Neuronal stem cell (in vitro differentiated cells): ENCODE data around the gene MAG.

ENCODE experiments used
- DNase-seq: peaks from one replicate; pipeline ENCODE4 v3.0.0-alpha.2; 2013; ENCODE audit warnings: low spot score
- H2AFZ ChIP-seq: one replicate; pipeline ENCODE4 v1.6.1; 2013; ENCODE audit warnings: mild to moderate bottlenecking, low read length, inconsistent platforms
- H2AK5ac ChIP-seq: 2 replicates; pipeline ENCODE4 v1.6.1; 2013; ENCODE audit warnings: low read depth, mild to moderate bottlenecking, inconsistent platforms, low read length, moderate library complexity, mixed read lengths
- H2BK120ac ChIP-seq: 2 replicates; pipeline ENCODE4 v1.6.1; 2013; ENCODE audit warnings: low read depth, mild to moderate bottlenecking, inconsistent platforms, low read length, moderate library complexity, mixed read lengths
- H2BK12ac ChIP-seq: one replicate; pipeline ENCODE4 v1.6.1; 2013; ENCODE audit warnings: low read length, inconsistent platforms
- H2BK15ac ChIP-seq: 2 replicates; pipeline ENCODE4 v1.6.1; 2013; ENCODE audit warnings: mild to moderate bottlenecking, low read length, inconsistent platforms, mixed read lengths
- H2BK5ac ChIP-seq: one replicate; pipeline ENCODE4 v1.6.1; 2013; ENCODE audit warnings: inconsistent platforms, mild to moderate bottlenecking, low read length, moderate library complexity
- H3K14ac ChIP-seq: one replicate; pipeline ENCODE4 v1.6.1; 2013; ENCODE audit warnings: low read length, inconsistent platforms
- H3K18ac ChIP-seq: 2 replicates; pipeline ENCODE4 v1.6.1; 2013; ENCODE audit warnings: low read length, inconsistent platforms
- H3K23ac ChIP-seq: 2 replicates; pipeline ENCODE4 v1.6.1; 2013; ENCODE audit warnings: low read depth, mild to moderate bottlenecking, mixed read lengths, low read length, inconsistent platforms; ENCODE audit not compliant: poor library complexity
- H3K27ac ChIP-seq: replicated peaks from 3 replicates; pipeline ENCODE4 v1.5.1; 2013; ENCODE audit warnings: low read length, inconsistent platforms
- H3K27me3 ChIP-seq, 3 experiments: 2 replicates each; pipeline ENCODE4 v1.6.1; 2013; ENCODE audit warnings: low read length in 3 of 3, mild to moderate bottlenecking in 2 of 3, inconsistent platforms in 1 of 3, low read depth in 1 of 3, mixed read lengths in 1 of 3, moderate library complexity in 1 of 3; ENCODE audit not compliant: control insufficient read depth in 3 of 3, insufficient read depth in 3 of 3
- H3K36me3 ChIP-seq, 2 donors: replicated peaks in 1 of 2; 2 replicates each; pipeline ENCODE4 v1.6.1; 2013; ENCODE audit warnings: low read length in 2 of 2; ENCODE audit not compliant: control insufficient read depth in 2 of 2, insufficient read depth in 2 of 2
- H3K4ac ChIP-seq: 2 replicates; pipeline ENCODE4 v1.6.1; 2013; ENCODE audit warnings: inconsistent platforms, mild to moderate bottlenecking, low read length, moderate library complexity
- H3K4me1 ChIP-seq, 2 donors: 1 replicate in 1 of 2; 2 replicates in 1 of 2; pipeline ENCODE4 v1.6.1; 2013; ENCODE audit warnings: low read length in 2 of 2, low read depth in 1 of 2; ENCODE audit not compliant: control insufficient read depth in 2 of 2, insufficient read depth in 1 of 2
- H3K4me2 ChIP-seq: one replicate; pipeline ENCODE4 v1.6.1; 2013; ENCODE audit warnings: mild to moderate bottlenecking, low read length, inconsistent platforms; ENCODE audit not compliant: insufficient read depth, poor library complexity, severe bottlenecking
- H3K4me3 ChIP-seq, 2 donors: 2 replicates each; pipeline ENCODE4 v1.5.1; 2013; ENCODE audit warnings: low read length in 2 of 2, mild to moderate bottlenecking in 2 of 2, inconsistent platforms in 1 of 2, moderate library complexity in 1 of 2
- H3K79me1 ChIP-seq: one replicate; pipeline ENCODE4 v1.6.1; 2013; ENCODE audit warnings: low read depth, mild to moderate bottlenecking, inconsistent platforms, low read length, moderate library complexity
- H3K9ac ChIP-seq: one replicate; pipeline ENCODE4 v1.6.1; 2013; ENCODE audit warnings: mild to moderate bottlenecking, low read depth, low read length, inconsistent platforms; ENCODE audit not compliant: poor library complexity
- H3K9me3 ChIP-seq, 2 donors: replicated peaks in 1 of 2; 2 replicates each; pipeline versions ENCODE3 to v1.6.1; 2013; ENCODE audit warnings: low read length in 2 of 2, mild to moderate bottlenecking in 2 of 2, inconsistent platforms in 1 of 2, low read depth in 1 of 2, mixed read lengths in 1 of 2, moderate library complexity in 1 of 2; ENCODE audit not compliant: control insufficient read depth in 2 of 2, insufficient read depth in 1 of 2
- H4K8ac ChIP-seq: one replicate; pipeline ENCODE4 v1.6.1; 2013; ENCODE audit warnings: low read depth, mild to moderate bottlenecking, inconsistent platforms, low read length, moderate library complexity
- H4K91ac ChIP-seq: one replicate; pipeline ENCODE4 v1.6.1; 2013; ENCODE audit warnings: low read length, low read depth, mild to moderate bottlenecking, inconsistent platforms; ENCODE audit not compliant: poor library complexity
- WGBS, 2 donors: extraction: QIAGEN DNeasy Blood & Tissue Kit; methylation state at CpG; one replicate each; pipeline ENCODE4 v1.1.7; 2013; ENCODE audit warnings: missing lambda C conversion rate in 2 of 2, mixed read lengths in 1 of 2; ENCODE audit not compliant: insufficient read length in 2 of 2, insufficient replicate concordance in 1 of 2; ENCODE audit errors: extremely low coverage in 2 of 2; 5-methylcytosine and 5-hydroxymethylcytosine counted together

MAG gene

GRCh38 chr19:35287713-35288112 lies 4.2 kb upstream of the MAG start:
- no CpG with 5 or more reads among the region's 10 CpGs for WGBS, 2 donors

DNA sequence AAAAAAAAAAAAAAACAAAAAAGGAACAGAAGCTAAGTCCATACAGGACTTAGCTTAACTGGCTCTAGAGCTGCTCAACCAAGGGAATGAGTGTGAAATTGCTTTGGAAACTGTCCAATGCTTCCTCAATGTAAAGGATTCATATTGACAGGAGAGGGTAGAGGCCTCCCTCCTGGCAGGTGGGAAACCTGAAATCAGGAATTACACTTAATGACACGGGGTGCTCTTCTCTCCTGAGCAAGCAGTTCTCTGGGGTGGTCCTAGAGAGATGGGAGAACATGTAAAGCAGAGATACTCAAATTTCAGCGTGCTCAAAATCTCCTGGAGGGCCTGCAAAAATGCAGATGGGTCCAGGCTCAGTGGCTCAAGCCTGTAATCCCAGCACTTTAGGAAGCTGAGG lies 3.6 kb upstream of the MAG start:
- peaks cover 0 to 16% of the 10 kb centered on the region in 2 donors for H3K4me1 ChIP-seq
- peaks cover 0 to 25% (median 0%) of the 10 kb centered on the region in 3 experiments for H3K27me3 ChIP-seq
- no peak overlapping the region for H4K8ac ChIP-seq
- H3K4me2 ChIP-seq, result no peak overlapping the region
- no peak overlapping the region for H3K4me3 ChIP-seq
- H3K4ac ChIP-seq, result no peak overlapping the region
- DNase-seq, result no peak
- no peak overlapping the region for H2AK5ac ChIP-seq
- no peak overlapping the region for H3K9ac ChIP-seq
- H3K9me3 ChIP-seq, result no peaks in the 10 kb centered on the region
- H3K27ac ChIP-seq, result no peak overlapping the region
- no CpG with 5 or more reads among the region's 2 CpGs for WGBS, 2 donors
- H2BK15ac ChIP-seq, result no peak overlapping the region
- no peak overlapping the region for H2BK5ac ChIP-seq
- H2BK120ac ChIP-seq, result no peak overlapping the region
- no peak overlapping the region for H2BK12ac ChIP-seq
- no peak overlapping the region for H3K18ac ChIP-seq
- no peak overlapping the region for H3K23ac ChIP-seq
- H4K91ac ChIP-seq, result no peak overlapping the region
- no peaks in the 10 kb centered on the region for H3K36me3 ChIP-seq
- H3K14ac ChIP-seq, result no peak overlapping the region
- H3K79me1 ChIP-seq, result no peaks in the 10 kb centered on the region
- H2AFZ ChIP-seq, result no peak overlapping the region

More at GRCh38 chr19:35287713-35288112, 4.2 kb upstream of the MAG start:
- no peaks in the 10 kb centered on the region for H3K9me3 ChIP-seq
- H3K4me2 ChIP-seq, result no peak overlapping the region
- no peak overlapping the region for H4K8ac ChIP-seq
- H3K14ac ChIP-seq, result no peak overlapping the region
- H2BK120ac ChIP-seq, result no peak overlapping the region
- no peak for DNase-seq
- no peak overlapping the region for H4K91ac ChIP-seq
- H2AK5ac ChIP-seq, result no peak overlapping the region
- no peak overlapping the region for H2AFZ ChIP-seq
- no peak overlapping the region for H2BK5ac ChIP-seq
- no peak overlapping the region for H3K9ac ChIP-seq
- H3K4me3 ChIP-seq, result no peak overlapping the region
- no peak overlapping the region for H3K4ac ChIP-seq
- no peak overlapping the region for H3K23ac ChIP-seq
- H3K4me1 ChIP-seq, result peaks cover 0 to 12% of the 10 kb centered on the region in 2 donors
- no peak overlapping the region for H2BK15ac ChIP-seq
- H3K18ac ChIP-seq, result no peak overlapping the region
- no peaks in the 10 kb centered on the region for H3K36me3 ChIP-seq
- no peaks in the 10 kb centered on the region for H3K79me1 ChIP-seq
- no peak overlapping the region for H2BK12ac ChIP-seq
- no peak overlapping the region for H3K27ac ChIP-seq
- H3K27me3 ChIP-seq, result peaks cover 0 to 21% (median 0%) of the 10 kb centered on the region in 3 experiments

DNA sequence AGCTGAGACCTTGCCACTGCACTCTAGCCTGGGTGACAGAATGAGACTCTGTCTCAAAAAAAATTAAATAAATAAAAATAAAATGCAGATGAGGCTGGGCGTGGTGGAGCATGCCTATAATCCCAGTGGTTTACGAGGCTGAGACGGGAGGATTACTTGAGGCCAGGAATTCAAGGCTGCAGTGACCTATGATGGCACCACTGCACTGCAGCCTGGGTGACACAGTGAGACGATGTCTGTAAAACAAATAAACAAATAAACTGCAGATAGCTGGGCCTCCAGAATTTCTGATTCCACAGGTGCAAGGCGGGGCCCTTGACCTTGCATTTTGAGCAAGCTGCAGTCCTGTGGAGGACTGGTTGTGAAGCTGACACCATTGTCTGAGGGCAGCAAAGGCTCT lies 3.1 kb upstream of the MAG start:
- Histone ChIP-seq H2BK120ac (no peak overlapping the region), H2AFZ (no peak overlapping the region), H3K23ac (no peak overlapping the region), H2AK5ac (no peak overlapping the region), H3K4me3 (no peak overlapping the region), H3K36me3 (no peaks in the 10 kb centered on the region), H3K14ac (no peak overlapping the region), H4K91ac (no peak overlapping the region), H3K4ac (no peak overlapping the region), H3K9me3 (no peaks in the 10 kb centered on the region), H3K79me1 (no peaks in the 10 kb centered on the region), H3K4me2 (no peak overlapping the region), H3K18ac (no peak overlapping the region), H2BK5ac (no peak overlapping the region), H4K8ac (no peak overlapping the region), H3K4me1 (peaks cover 0 to 22% of the 10 kb centered on the region in 2 donors), H3K27ac (no peak overlapping the region), H2BK15ac (no peak overlapping the region), H3K27me3 (peaks cover 0 to 26% (median 0%) of the 10 kb centered on the region in 3 experiments), H2BK12ac (no peak overlapping the region), H3K9ac (no peak overlapping the region)
- WGBS, 2 donors, result no CpG with 5 or more reads among the region's 5 CpGs
- no peak for DNase-seq

DNA sequence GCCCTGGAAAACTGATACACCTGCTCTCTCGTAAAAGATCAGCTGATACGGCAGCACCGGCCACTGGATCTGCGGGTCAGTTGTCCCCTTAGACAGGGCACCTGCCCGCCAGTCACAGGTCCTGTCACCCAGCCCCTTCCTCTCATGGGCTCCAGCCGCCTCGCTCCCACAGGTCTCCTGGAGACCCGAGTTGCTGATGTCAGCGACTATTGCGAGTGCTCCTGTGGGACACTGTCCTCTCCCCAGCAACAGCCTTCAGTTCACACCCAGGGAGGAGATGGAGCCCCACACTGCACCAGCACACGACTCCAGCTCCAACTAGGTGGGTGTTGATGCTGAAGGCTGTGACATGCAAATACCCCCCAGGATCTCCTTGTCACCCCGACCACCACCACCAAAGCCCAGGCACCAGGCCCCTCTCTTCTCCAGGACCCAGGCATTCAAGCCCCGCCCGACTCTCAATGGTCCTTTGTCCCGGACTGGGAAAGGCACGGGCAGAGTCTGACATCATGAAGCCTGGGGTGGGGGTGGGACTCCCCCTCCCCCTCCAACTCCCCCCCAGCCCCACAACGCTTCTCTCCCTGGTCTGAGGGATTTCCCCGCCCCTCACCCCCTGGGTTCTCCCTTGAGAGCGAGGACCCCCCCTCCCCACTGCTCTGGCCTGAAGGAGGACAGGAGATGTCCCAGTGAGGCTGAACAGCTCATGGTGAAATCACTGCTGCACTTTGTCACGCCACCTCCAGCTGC lies 1.4 kb upstream of the MAG start:
- no peaks in the 10 kb centered on the region for H3K9me3 ChIP-seq
- H3K14ac ChIP-seq, result no peak overlapping the region

More for the DNA sequence above, 1.4 kb upstream of the MAG start:
- H3K4me1 ChIP-seq, result peaks cover 0 to 19% of the 10 kb centered on the region in 2 donors
- H3K27me3 ChIP-seq, result peaks cover 0 to 19% (median 0%) of the 10 kb centered on the region in 3 experiments
- no peak overlapping the region for H2BK5ac ChIP-seq
- H2AFZ ChIP-seq, result no peak overlapping the region
- H3K4me2 ChIP-seq, result no peak overlapping the region
- no peak overlapping the region for H4K8ac ChIP-seq
- DNase-seq, result no peak
- H3K23ac ChIP-seq, result peak overlapping the region; percentile 81
- H3K36me3 ChIP-seq, result no peaks in the 10 kb centered on the region
- H4K91ac ChIP-seq, result no peak overlapping the region
- H3K4ac ChIP-seq, result no peak overlapping the region
- no peak overlapping the region for H3K27ac ChIP-seq
- H2BK12ac ChIP-seq, result peak overlapping the region; percentile 78
- no peak overlapping the region for H3K4me3 ChIP-seq
- H2BK15ac ChIP-seq, result peak overlapping the region; percentile 71
- no CpG with 5 or more reads among the region's 20 CpGs for WGBS, 2 donors
- peak overlapping the region; percentile 39 for H3K9ac ChIP-seq
- no peak overlapping the region for H2BK120ac ChIP-seq
- H3K18ac ChIP-seq, result peak overlapping the region; percentile 82
- H2AK5ac ChIP-seq, result peak overlapping the region; percentile 39
- no peaks in the 10 kb centered on the region for H3K79me1 ChIP-seq
